NCI-H510A (cell line): ENCODE data around the gene RIMS1.
"Not testable (repeated sequence)": the region's sequence is repeated elsewhere in the genome, so short reads cannot be mapped to it uniquely, and the experiment has no call there.

Experiments used
- DNase-seq: peaks from one replicate; lab custom pipeline; 2025; lab: John Stamatoyannopoulos, UW

The RIMS1 gene

GRCh38 chr6:71983131-71983530, 96.8 kb downstream of the RIMS1 start:
- no peak for DNase-seq

- no peak for DNase-seq
These were observed 108.4 kb downstream of the RIMS1 start for GRCh38 chr6:71994705-71995271.

GRCh38 chr6:71997341-71997740, 111.0 kb downstream of the RIMS1 start:
- DNase-seq = no peak

GRCh38 chr6:72002415-72002814, 116.1 kb downstream of the RIMS1 start:
- no peak for DNase-seq

GRCh38 chr6:72006591-72006990, 120.2 kb downstream of the RIMS1 start:
- DNase-seq = not testable (repeated sequence)

- no peak for DNase-seq
These were observed 136.5 kb downstream of the RIMS1 start for GRCh38 chr6:72022830-72023229.

GRCh38 chr6:72031471-72031870, 145.1 kb downstream of the RIMS1 start:
- no peak for DNase-seq

GRCh38 chr6:72032086-72032485, 145.7 kb downstream of the RIMS1 start:
- DNase-seq = no peak

GRCh38 chr6:72035486-72035885, 149.1 kb downstream of the RIMS1 start:
- DNase-seq = no peak

- DNase-seq = no peak
These were observed 149.6 kb downstream of the RIMS1 start for GRCh38 chr6:72035966-72036365.

- no peak for DNase-seq
These were observed 150.7 kb downstream of the RIMS1 start for GRCh38 chr6:72037006-72037405.

- no peak for DNase-seq
These were observed 153.8 kb downstream of the RIMS1 start for GRCh38 chr6:72040111-72040510.

- no peak for DNase-seq
These were observed 155.7 kb downstream of the RIMS1 start for GRCh38 chr6:72042088-72042487.

- no peak for DNase-seq
These were observed 161.7 kb downstream of the RIMS1 start for GRCh38 chr6:72048080-72048479.

GRCh38 chr6:72049376-72049775, 163.0 kb downstream of the RIMS1 start:
- DNase-seq = no peak

GRCh38 chr6:72061286-72061685, 174.9 kb downstream of the RIMS1 start:
- DNase-seq = no peak

- no peak for DNase-seq
These were observed 178.1 kb downstream of the RIMS1 start for GRCh38 chr6:72064399-72064975.

GRCh38 chr6:72078096-72078495, 191.7 kb downstream of the RIMS1 start:
- no peak for DNase-seq

GRCh38 chr6:72080260-72080941, 194.1 kb downstream of the RIMS1 start:
- no peak for DNase-seq

- DNase-seq = no peak
These were observed 195.5 kb downstream of the RIMS1 start for GRCh38 chr6:72081871-72082270.

- no peak for DNase-seq
These were observed 197.6 kb downstream of the RIMS1 start for GRCh38 chr6:72083976-72084375.

- no peak for DNase-seq
These were observed 198.7 kb downstream of the RIMS1 start for GRCh38 chr6:72084992-72085569.

- no peak for DNase-seq
These were observed 208.2 kb downstream of the RIMS1 start for GRCh38 chr6:72094506-72094905.
